Lower lobe of right lung (tissue), 2 donors: ENCODE results near the gene IQGAP2. TPM values are rescaled to one million over a fixed set of nuclear protein-coding genes. Genes with fewer than 3 reads are reported as not detected.
"Not testable (repeated sequence)": the region's sequence is repeated elsewhere in the genome, so short reads cannot be mapped to it uniquely, and the experiment has no call there.

Experiments
- ATAC-seq, 2 donors: fragments of 200-7000 bp; cut with Tn5 transposase; one replicate each; pipeline ENCODE4 v1.9.1; 2020 to 2022; ENCODE audit warnings: mild to moderate bottlenecking in 2 of 2, moderate library complexity in 2 of 2
- DNase-seq: peaks from one replicate; pipeline ENCODE4 v3.0.0-alpha.2; 2020
- H3K27ac ChIP-seq: fragments of 200-600 bp; one replicate; pipeline ENCODE4 v1.8.0; 2022
- H3K27me3 ChIP-seq: fragments of 200-600 bp; one replicate; pipeline ENCODE4 v1.8.0; 2022; ENCODE audit warnings: low read depth
- H3K36me3 ChIP-seq: fragments of 200-600 bp; one replicate; pipeline ENCODE4 v1.8.0; 2022; ENCODE audit warnings: mild to moderate bottlenecking
- H3K4me1 ChIP-seq: fragments of 200-600 bp; one replicate; pipeline ENCODE4 v1.8.0; 2022
- H3K4me3 ChIP-seq: fragments of 200-600 bp; one replicate; pipeline ENCODE4 v1.8.0; 2022; ENCODE audit warnings: mild to moderate bottlenecking
- H3K9me3 ChIP-seq: fragments of 200-600 bp; one replicate; pipeline ENCODE4 v1.8.0; 2022
- intact Hi-C: fragments of 100-400 bp; cut with DNase I; formaldehyde crosslinking; loops from one replicate; pipeline ENCODE4 v1.11.0; 2022
- total RNA-seq: library from RNA; stranded (reverse); fragmentation: NEBNext Ultra II Directional; extraction: Animal tissue kit (Norgen Biotek cat#: 25700); gene quantifications from one replicate; pipeline ENCODE4 v1.2.1, GENCODE V29; 2021
- TF ChIP-seq, protein P1 (sequence below): fragments of 200-600 bp; IDR thresholded peaks from one replicate; pipeline ENCODE4 v1.8.0; 2022; ENCODE audit warnings: antibody characterized with exemption, mild to moderate bottlenecking
- donor health status: DM: no; HTN: yes; CAD: no; lungs with severe emphysema.

The IQGAP2 gene
- total RNA-seq, 1 donor from 2014 or later = 42.0 TPM

DNA sequence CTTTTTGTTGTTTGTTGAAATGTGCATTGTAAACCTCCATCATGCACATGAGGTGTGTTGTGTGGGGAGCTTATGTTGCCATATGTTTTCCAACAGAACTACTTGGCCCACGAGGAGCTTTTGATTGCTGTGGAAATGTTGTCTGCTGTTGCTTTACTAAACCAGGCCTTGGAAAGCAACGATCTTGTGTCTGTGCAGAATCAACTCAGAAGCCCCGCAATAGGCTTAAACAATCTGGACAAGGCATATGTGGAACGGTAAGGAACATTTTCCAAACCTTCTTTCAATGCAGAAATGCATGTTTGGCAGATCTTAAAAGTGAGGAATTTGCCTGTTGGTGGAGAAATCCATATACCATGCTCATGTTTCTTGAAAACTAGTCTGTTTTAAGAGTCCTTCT is 197.6 kb downstream of the IQGAP2 start:
- no peaks in the 10 kb centered on the region for H3K9me3 ChIP-seq
- DNase-seq = no peak
- TF ChIP-seq, protein P1, sequence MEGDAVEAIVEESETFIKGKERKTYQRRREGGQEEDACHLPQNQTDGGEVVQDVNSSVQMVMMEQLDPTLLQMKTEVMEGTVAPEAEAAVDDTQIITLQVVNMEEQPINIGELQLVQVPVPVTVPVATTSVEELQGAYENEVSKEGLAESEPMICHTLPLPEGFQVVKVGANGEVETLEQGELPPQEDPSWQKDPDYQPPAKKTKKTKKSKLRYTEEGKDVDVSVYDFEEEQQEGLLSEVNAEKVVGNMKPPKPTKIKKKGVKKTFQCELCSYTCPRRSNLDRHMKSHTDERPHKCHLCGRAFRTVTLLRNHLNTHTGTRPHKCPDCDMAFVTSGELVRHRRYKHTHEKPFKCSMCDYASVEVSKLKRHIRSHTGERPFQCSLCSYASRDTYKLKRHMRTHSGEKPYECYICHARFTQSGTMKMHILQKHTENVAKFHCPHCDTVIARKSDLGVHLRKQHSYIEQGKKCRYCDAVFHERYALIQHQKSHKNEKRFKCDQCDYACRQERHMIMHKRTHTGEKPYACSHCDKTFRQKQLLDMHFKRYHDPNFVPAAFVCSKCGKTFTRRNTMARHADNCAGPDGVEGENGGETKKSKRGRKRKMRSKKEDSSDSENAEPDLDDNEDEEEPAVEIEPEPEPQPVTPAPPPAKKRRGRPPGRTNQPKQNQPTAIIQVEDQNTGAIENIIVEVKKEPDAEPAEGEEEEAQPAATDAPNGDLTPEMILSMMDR = no peak
- no peak overlapping the region for H3K4me3 ChIP-seq
- H3K27me3 ChIP-seq = no peaks in the 10 kb centered on the region
- H3K27ac ChIP-seq = no peak overlapping the region
- intact Hi-C loops = loop anchor here (10.0 kb wide), 1 partner anchor 174 kb away; no protein-coding TSS in a partner anchor
- H3K4me1 ChIP-seq = no peaks in the 10 kb centered on the region
- H3K36me3 ChIP-seq = peaks cover 6% of the 10 kb centered on the region
- ATAC-seq = no peak

DNA sequence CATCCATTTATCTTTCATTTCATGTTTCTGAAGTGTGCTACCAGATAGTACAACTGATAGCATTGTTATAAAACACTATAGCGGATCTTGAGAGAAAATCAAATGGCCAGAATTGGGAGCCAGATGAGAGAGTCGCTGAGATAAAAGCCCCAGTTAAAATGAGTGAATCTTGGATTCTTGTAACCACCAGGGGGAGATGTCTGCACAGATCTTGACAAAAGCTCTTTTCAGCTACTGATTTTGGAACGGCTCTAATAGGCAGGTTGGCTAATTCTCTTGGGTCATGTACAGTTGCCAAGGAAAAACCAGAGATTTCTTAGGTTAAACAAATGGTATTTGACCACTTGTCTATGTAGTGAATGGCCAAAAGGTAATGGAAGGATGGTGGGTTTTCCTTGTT is 198.4 kb downstream of the IQGAP2 start:
- Histone ChIP-seq H3K36me3 (peaks cover 6% of the 10 kb centered on the region), H3K4me3 (no peak overlapping the region), H3K4me1 (no peaks in the 10 kb centered on the region), H3K27ac (no peak overlapping the region), H3K9me3 (no peaks in the 10 kb centered on the region), H3K27me3 (no peaks in the 10 kb centered on the region)
- DNase-seq (no peak), ATAC-seq (peak; percentile 66 to 74)
- intact Hi-C loops = loop anchor here (10.0 kb wide), 1 partner anchor 173 kb away; no protein-coding TSS in a partner anchor
- TF ChIP-seq, protein P1 = peak; percentile 70

DNA sequence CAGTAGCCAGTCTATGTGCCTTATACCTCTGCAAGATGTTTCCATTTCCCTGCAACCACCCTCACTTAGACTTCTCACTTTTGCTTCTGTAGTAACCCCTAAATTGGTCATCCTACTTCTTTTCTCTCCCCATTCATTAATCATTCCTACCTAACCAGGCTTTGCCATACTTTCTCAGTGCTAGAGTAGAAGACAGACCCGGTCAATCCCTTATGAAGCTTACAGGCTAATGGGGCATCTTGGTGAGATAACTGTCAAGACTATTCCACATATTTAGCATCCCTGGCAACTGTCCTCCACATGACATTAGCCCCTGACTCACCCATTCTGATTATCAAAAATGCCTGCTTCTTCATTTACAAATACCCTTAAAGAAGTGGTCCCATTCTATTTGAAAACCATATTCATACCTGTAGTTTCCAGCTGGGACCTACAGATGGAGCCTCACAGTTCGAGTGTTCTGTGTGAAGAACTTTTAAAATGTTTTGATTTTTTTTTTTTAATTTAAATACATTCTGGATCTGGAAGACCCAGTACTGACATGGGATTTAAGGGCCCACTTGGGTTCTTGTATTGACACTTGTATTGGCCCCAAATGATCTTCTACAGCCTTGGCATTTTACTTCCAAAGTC is 199.1 kb downstream of the IQGAP2 start:
- no peaks in the 10 kb centered on the region for H3K27me3 ChIP-seq
- DNase-seq = no peak
- intact Hi-C loops = loop anchor here (10.0 kb wide), 1 partner anchor 173 kb away; no protein-coding TSS in a partner anchor
- H3K4me1 ChIP-seq = no peaks in the 10 kb centered on the region
- ATAC-seq = no peak
- peaks cover 6% of the 10 kb centered on the region for H3K36me3 ChIP-seq
- H3K27ac ChIP-seq = no peak overlapping the region
- no peak overlapping the region for H3K4me3 ChIP-seq
- H3K9me3 ChIP-seq = no peaks in the 10 kb centered on the region
- TF ChIP-seq, protein P1 = no peak

DNA sequence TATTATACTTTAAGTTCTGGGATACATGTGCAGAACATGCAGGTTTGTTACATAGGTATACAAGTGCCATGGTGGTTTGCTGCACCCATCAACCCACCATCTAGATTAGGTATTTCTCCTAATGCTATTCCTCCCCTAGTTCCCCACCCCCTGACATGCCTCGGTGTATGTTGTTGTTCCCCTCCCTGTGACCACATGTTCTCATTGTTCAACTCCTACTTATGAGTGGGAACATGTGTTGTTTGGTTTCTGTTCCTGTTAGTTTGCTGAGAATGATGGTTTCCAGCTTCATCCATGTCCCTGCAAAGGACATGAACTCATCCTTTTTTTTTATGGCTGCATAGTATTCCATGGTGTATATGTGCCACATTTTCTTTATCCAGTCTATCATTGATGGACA is 200.9 kb downstream of the IQGAP2 start:
- not testable (repeated sequence) for H3K36me3 ChIP-seq, H3K4me1 ChIP-seq, ATAC-seq, DNase-seq, H3K4me3 ChIP-seq, H3K27me3 ChIP-seq, H3K9me3 ChIP-seq, H3K27ac ChIP-seq
- intact Hi-C loops = loop anchor here (10.0 kb wide), 1 partner anchor 171 kb away; no protein-coding TSS in a partner anchor

DNA sequence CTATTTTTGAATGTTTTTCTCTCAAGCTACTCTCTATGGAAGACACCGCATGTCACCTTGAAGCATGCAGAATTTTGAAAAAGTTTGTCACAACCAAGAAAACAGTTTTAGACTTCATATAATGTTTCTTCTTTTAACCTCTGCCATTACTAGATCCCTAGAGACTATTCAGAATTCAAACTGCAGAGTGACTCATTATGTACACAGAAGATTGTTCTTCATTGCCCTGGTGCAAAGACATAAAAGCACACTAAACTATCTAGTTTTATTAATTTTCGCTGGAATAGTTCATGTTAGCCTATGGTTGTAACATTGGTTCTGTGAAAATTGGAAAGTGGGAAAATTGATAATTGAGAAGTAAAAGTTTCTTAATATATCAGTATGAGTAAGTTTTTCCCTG is 201.8 kb downstream of the IQGAP2 start:
- intact Hi-C loops = loop anchor here (10.0 kb wide), 1 partner anchor 170 kb away; no protein-coding TSS in a partner anchor

DNA sequence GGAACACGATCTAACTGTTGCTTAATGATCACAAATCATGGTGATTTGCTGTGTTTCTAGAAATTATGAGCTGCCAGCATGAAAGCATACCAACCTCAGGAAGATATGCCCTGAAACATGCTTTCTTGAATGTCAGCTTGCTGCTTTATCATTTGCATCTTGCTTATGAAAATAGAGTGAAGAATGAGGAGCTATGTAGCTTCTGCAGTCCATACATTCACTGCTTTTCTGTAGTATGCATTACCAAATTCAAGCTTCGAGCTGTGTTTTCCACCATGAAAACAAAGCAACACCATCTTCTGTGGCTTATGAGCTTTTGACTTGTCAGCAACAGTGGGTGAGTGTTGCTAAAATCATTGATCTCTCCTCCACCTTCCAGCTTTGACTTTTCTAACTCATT is 203.6 kb downstream of the IQGAP2 start:
- Histone ChIP-seq H3K36me3 (peaks cover 3% of the 10 kb centered on the region), H3K4me3 (no peak overlapping the region), H3K27ac (no peak overlapping the region), H3K9me3 (no peaks in the 10 kb centered on the region), H3K27me3 (no peaks in the 10 kb centered on the region), H3K4me1 (peaks cover 4% of the 10 kb centered on the region)
- ATAC-seq = no peak
- intact Hi-C loops = loop anchor here (10.0 kb wide), 1 partner anchor 168 kb away; no protein-coding TSS in a partner anchor
- TF ChIP-seq, protein P1 = no peak
- DNase-seq = no peak

More for the DNA sequence above, 201.8 kb downstream of the IQGAP2 start:
- no peaks in the 10 kb centered on the region for H3K27me3 ChIP-seq
- no peak overlapping the region for H3K4me3 ChIP-seq
- H3K36me3 ChIP-seq = peaks cover 6% of the 10 kb centered on the region
- H3K27ac ChIP-seq = no peak overlapping the region
- no peaks in the 10 kb centered on the region for H3K9me3 ChIP-seq
- TF ChIP-seq, protein P1 = no peak
- DNase-seq = no peak
- H3K4me1 ChIP-seq = peaks cover 4% of the 10 kb centered on the region
- ATAC-seq = no peak
